CD4-positive, alpha-beta memory T cell (primary cell): ENCODE results near the gene FCGR1A. TPM values are rescaled to one million over a fixed set of nuclear protein-coding genes. Genes with fewer than 3 reads are reported as not detected.
"Not testable (repeated sequence)": the region's sequence is repeated elsewhere in the genome, so short reads cannot be mapped to it uniquely, and the experiment has no call there.

Source experiments
- CTCF ChIA-PET: fragments of 350-600 bp; sonication (Branson Sonifier 250); formaldehyde crosslinking; loops from one replicate; lab custom pipeline; 2021; ENCODE audit warnings: inconsistent platforms; ENCODE audit not compliant: partially characterized antibody; lab: Charles Lee
- POLR2A ChIA-PET: fragments of 350-600 bp; sonication (Branson Sonifier 250); formaldehyde crosslinking; loops from one replicate; lab custom pipeline; 2021; ENCODE audit not compliant: partially characterized antibody; lab: Charles Lee
- DNase-seq, 5 donors: peaks; one replicate each; pipeline versions ENCODE4 v3.0.0 to v3.0.0-alpha.2; 2020 to 2022; ENCODE audit warnings: mixed read lengths in 1 of 5
- H3K27ac ChIP-seq: one replicate; pipeline ENCODE4 v1.7.0; 2013; ENCODE audit warnings: low read depth, low read length
- H3K27me3 ChIP-seq: 2 replicates; pipeline ENCODE4 v1.7.0; 2013; ENCODE audit warnings: mild to moderate bottlenecking, low read length, moderate library complexity; ENCODE audit not compliant: insufficient read depth
- H3K36me3 ChIP-seq: 2 replicates; pipeline ENCODE4 v1.7.0; 2013; ENCODE audit warnings: mild to moderate bottlenecking, low read length, moderate library complexity; ENCODE audit not compliant: insufficient read depth
- H3K4me1 ChIP-seq: 2 replicates; pipeline ENCODE4 v1.7.0; 2013; ENCODE audit warnings: mild to moderate bottlenecking, low read length, moderate library complexity; ENCODE audit not compliant: insufficient read depth
- H3K4me3 ChIP-seq, 2 donors: one replicate each; pipeline ENCODE4 v1.7.0; 2013; ENCODE audit warnings: low read length in 2 of 2, mild to moderate bottlenecking in 1 of 2
- H3K9me3 ChIP-seq, 2 donors: one replicate each; pipeline ENCODE4 v1.7.0; 2013; ENCODE audit warnings: low read length in 2 of 2, control low read depth in 1 of 2; ENCODE audit not compliant: control insufficient read depth in 1 of 2
- H3K27ac Mint-ChIP-seq, 7 donors: one replicate each; pipeline ENCODE4 v1.8.0; 2020 to 2021; ENCODE audit warnings: mixed read lengths in 7 of 7, mild to moderate bottlenecking in 6 of 7, inconsistent platforms in 3 of 7, moderate library complexity in 3 of 7
- H3K27me3 Mint-ChIP-seq, 2 donors: one replicate each; pipeline ENCODE4 v1.8.0; 2020 to 2021; ENCODE audit warnings: mixed read lengths in 2 of 2
- H3K36me3 Mint-ChIP-seq, 2 donors: one replicate each; pipeline ENCODE4 v1.8.0; 2020 to 2021; ENCODE audit warnings: mixed read lengths in 2 of 2, inconsistent platforms in 1 of 2, mild to moderate bottlenecking in 1 of 2
- H3K4me1 Mint-ChIP-seq, 4 donors: one replicate each; pipeline ENCODE4 v1.8.0; 2020 to 2021; ENCODE audit warnings: mixed read lengths in 4 of 4, mild to moderate bottlenecking in 1 of 4
- H3K4me3 Mint-ChIP-seq, 8 donors: one replicate each; pipeline ENCODE4 v1.8.0; 2020 to 2021; ENCODE audit warnings: mixed read lengths in 8 of 8, mild to moderate bottlenecking in 7 of 8, moderate library complexity in 6 of 8, inconsistent platforms in 3 of 8
- H3K9me3 Mint-ChIP-seq, 8 donors: one replicate each; pipeline ENCODE4 v1.8.0; 2020 to 2021; ENCODE audit warnings: mixed read lengths in 8 of 8, mild to moderate bottlenecking in 5 of 8, inconsistent platforms in 3 of 8, moderate library complexity in 1 of 8
- intact Hi-C: fragments of 100-400 bp; cut with micrococcal nuclease; formaldehyde crosslinking; loops from one replicate; pipeline ENCODE4 v1.15.1; 2023
- polyA plus RNA-seq, 2 donors: library from polyadenylated mRNA; unstranded; fragments of 300-500 nt; fragmentation: Illumina TruSeq; gene quantifications; one replicate each; pipeline ENCODE4 v1.2.3, GENCODE V29; 2021
- total RNA-seq, 2 experiments: library from RNA; stranded (reverse); gene quantifications; one replicate each; pipeline ENCODE4 v1.2.3, GENCODE V29; 2021

The FCGR1A gene
- total RNA-seq (under 1 TPM in 1 of 2 experiments, not detected in 1; 0.53 TPM), polyA plus RNA-seq (not detected)

- CTCF ChIA-PET, H3K27ac ChIP-seq, intact Hi-C loops, H3K4me1 ChIP-seq, H3K36me3 ChIP-seq, DNase-seq, H3K9me3 Mint-ChIP-seq, H3K27me3 Mint-ChIP-seq, H3K27ac Mint-ChIP-seq, H3K4me1 Mint-ChIP-seq, H3K4me3 Mint-ChIP-seq, H3K4me3 ChIP-seq, H3K9me3 ChIP-seq, H3K36me3 Mint-ChIP-seq, H3K27me3 ChIP-seq, POLR2A ChIA-PET: not testable (repeated sequence)
Observed at GRCh38 chr1:149782600-149782999, at the start of gene FCGR1A. TSS of gene FCGR1A (plus strand) at chr1:149782694. CDS start at chr1:149782744, 50 bp downstream.

- H3K9me3 ChIP-seq, H3K36me3 ChIP-seq, H3K9me3 Mint-ChIP-seq, H3K27ac Mint-ChIP-seq, H3K27me3 ChIP-seq, H3K36me3 Mint-ChIP-seq, H3K27me3 Mint-ChIP-seq, H3K4me1 ChIP-seq, POLR2A ChIA-PET, H3K4me1 Mint-ChIP-seq, intact Hi-C loops, H3K4me3 ChIP-seq, H3K4me3 Mint-ChIP-seq, H3K27ac ChIP-seq, DNase-seq, CTCF ChIA-PET: not testable (repeated sequence)
Observed at GRCh38 chr1:149732781-149733180, 49.7 kb upstream of the FCGR1A start.

- H3K27ac Mint-ChIP-seq, H3K27ac ChIP-seq, H3K4me1 ChIP-seq, H3K27me3 Mint-ChIP-seq, H3K36me3 Mint-ChIP-seq, DNase-seq, H3K4me3 ChIP-seq, POLR2A ChIA-PET, CTCF ChIA-PET, H3K4me1 Mint-ChIP-seq, H3K9me3 Mint-ChIP-seq, H3K9me3 ChIP-seq, H3K4me3 Mint-ChIP-seq, intact Hi-C loops, H3K27me3 ChIP-seq, H3K36me3 ChIP-seq: not testable (repeated sequence)
Observed at GRCh38 chr1:149734692-149735091, 47.8 kb upstream of the FCGR1A start.

GRCh38 chr1:149740148-149740581, 42.3 kb upstream of the FCGR1A start:
- POLR2A ChIA-PET, H3K27me3 Mint-ChIP-seq, H3K27ac ChIP-seq, H3K9me3 ChIP-seq, H3K4me3 ChIP-seq, H3K27me3 ChIP-seq, H3K4me1 Mint-ChIP-seq, H3K36me3 Mint-ChIP-seq, H3K9me3 Mint-ChIP-seq, CTCF ChIA-PET, intact Hi-C loops, H3K4me1 ChIP-seq, H3K36me3 ChIP-seq: not testable (repeated sequence)
- peak; percentile 19 to 54 (median 40) for DNase-seq
- peak overlapping the region in 6 of 7 donors; percentile 66 to 92 (median 82) for H3K27ac Mint-ChIP-seq
- peak overlapping the region; percentile 71 to 91 (median 83) for H3K4me3 Mint-ChIP-seq

- CTCF ChIA-PET, H3K9me3 ChIP-seq, intact Hi-C loops, H3K27ac ChIP-seq, H3K27me3 Mint-ChIP-seq, H3K36me3 Mint-ChIP-seq, H3K9me3 Mint-ChIP-seq, H3K4me3 ChIP-seq, H3K27me3 ChIP-seq, H3K4me1 Mint-ChIP-seq, H3K36me3 ChIP-seq, POLR2A ChIA-PET, DNase-seq, H3K4me1 ChIP-seq: not testable (repeated sequence)
- Mint-ChIP-seq H3K4me3 (peak overlapping the region; percentile 71 to 91 (median 83)), H3K27ac (peak overlapping the region in 6 of 7 donors; percentile 66 to 92 (median 82))
Observed at GRCh38 chr1:149740590-149741230, 41.8 kb upstream of the FCGR1A start.

GRCh38 chr1:149741914-149742313, 40.6 kb upstream of the FCGR1A start:
- H3K4me1 ChIP-seq, H3K4me3 Mint-ChIP-seq, POLR2A ChIA-PET, H3K4me1 Mint-ChIP-seq, H3K9me3 ChIP-seq, H3K4me3 ChIP-seq, H3K27ac ChIP-seq, H3K9me3 Mint-ChIP-seq, H3K36me3 Mint-ChIP-seq, DNase-seq, intact Hi-C loops, H3K27me3 ChIP-seq, H3K27me3 Mint-ChIP-seq, H3K27ac Mint-ChIP-seq, H3K36me3 ChIP-seq, CTCF ChIA-PET: not testable (repeated sequence)

- DNase-seq, intact Hi-C loops: not testable (repeated sequence)
Observed at GRCh38 chr1:149746463-149747356, 35.8 kb upstream of the FCGR1A start.

More at GRCh38 chr1:149746463-149747356, 35.8 kb upstream of the FCGR1A start:
- H3K27me3 ChIP-seq, H3K27me3 Mint-ChIP-seq, CTCF ChIA-PET, H3K9me3 Mint-ChIP-seq, H3K9me3 ChIP-seq, H3K27ac ChIP-seq, H3K4me1 Mint-ChIP-seq, H3K4me3 ChIP-seq, POLR2A ChIA-PET, H3K4me1 ChIP-seq, H3K36me3 ChIP-seq, H3K36me3 Mint-ChIP-seq, H3K27ac Mint-ChIP-seq: not testable (repeated sequence)
- peak overlapping the region in 1 of 8 donors; percentile 78 for H3K4me3 Mint-ChIP-seq
